Activated CD4-positive, alpha-beta T cell treated with anti-CD3 and anti-CD28 coated beads, Interleukin-2, Interleukin-4, amounts not matched to agents 100 ng/mL and 50 ng/mL, durations not matched to agents 16 hours and 8 hours (primary cell): ENCODE data around the gene EMSY.

ENCODE experiments used
- DNase-seq: peaks from one replicate; pipeline ENCODE4 v3.0.0-alpha.2; 2020; ENCODE audit warnings: low spot score

Gene EMSY

GRCh38 chr11:76455331-76455730 is 10.5 kb downstream of the EMSY start:
- no peak for DNase-seq

GRCh38 chr11:76455931-76456330 is 11.1 kb downstream of the EMSY start:
- DNase-seq, result no peak

GRCh38 chr11:76456571-76456970 is 11.8 kb downstream of the EMSY start:
- DNase-seq, result no peak

GRCh38 chr11:76459299-76459698 is 14.5 kb downstream of the EMSY start:
- DNase-seq, result no peak

GRCh38 chr11:76459846-76460245 is 15.0 kb downstream of the EMSY start:
- DNase-seq, result no peak

GRCh38 chr11:76462317-76462716 is 17.5 kb downstream of the EMSY start:
- DNase-seq, result no peak

GRCh38 chr11:76465701-76466100 is 20.9 kb downstream of the EMSY start:
- DNase-seq, result no peak

- DNase-seq, result no peak
Observed at GRCh38 chr11:76466666-76467065, 21.8 kb downstream of the EMSY start.

GRCh38 chr11:76469141-76469540 is 24.3 kb downstream of the EMSY start:
- no peak for DNase-seq

- DNase-seq, result no peak
Observed at GRCh38 chr11:76471382-76471781, 26.6 kb downstream of the EMSY start.

- no peak for DNase-seq
Observed at GRCh38 chr11:76480241-76480640, 35.4 kb downstream of the EMSY start.

GRCh38 chr11:76491644-76492043 is 46.8 kb downstream of the EMSY start:
- no peak for DNase-seq

- no peak for DNase-seq
Observed at GRCh38 chr11:76493040-76493439, 48.2 kb downstream of the EMSY start.

GRCh38 chr11:76493626-76494539 is 49.1 kb downstream of the EMSY start:
- DNase-seq, result no peak

GRCh38 chr11:76495019-76495418 is 50.2 kb downstream of the EMSY start:
- DNase-seq, result no peak

- no peak for DNase-seq
Observed at GRCh38 chr11:76496174-76496573, 51.4 kb downstream of the EMSY start.

GRCh38 chr11:76501526-76502202 is 56.8 kb downstream of the EMSY start:
- no peak for DNase-seq

GRCh38 chr11:76506833-76507232 is 62.0 kb downstream of the EMSY start:
- no peak for DNase-seq

GRCh38 chr11:76510060-76511047 is 65.5 kb downstream of the EMSY start:
- no peak for DNase-seq

GRCh38 chr11:76512851-76513653 is 68.2 kb downstream of the EMSY start:
- DNase-seq, result peak; percentile 5

GRCh38 chr11:76513654-76514034 is 68.8 kb downstream of the EMSY start:
- DNase-seq, result no peak
